ACHN (cell line): ENCODE measurements around the gene SCAF1.

ENCODE experiments used
- DNase-seq: peaks from one replicate; pipeline ENCODE4 v3.0.0-alpha.2; 2015
- in situ Hi-C: cut with HindIII; loops from 2 replicates; pipeline ENCODE4 v1.10.0; 2017; ENCODE audit warnings: low sequenced_read_pairs, low pct_ligation_motif_present, low pct_unique_long_range_greater_than_20kb

SCAF1 gene

GRCh38 chr19:49657493-49658138 is 15.6 kb downstream of the SCAF1 start:
- no peak for DNase-seq
- in situ Hi-C loops, result no loop called here

- in situ Hi-C loops, result no loop called here
- no peak for DNase-seq
These were observed 16.1 kb downstream of the SCAF1 start for GRCh38 chr19:49658139-49658517.

GRCh38 chr19:49658566-49659442 is 16.8 kb downstream of the SCAF1 start:
- no peak for DNase-seq
- in situ Hi-C loops, result no loop called here

GRCh38 chr19:49660338-49660961 is 18.4 kb downstream of the SCAF1 start:
- no peak for DNase-seq
- in situ Hi-C loops, result no loop called here

DNA sequence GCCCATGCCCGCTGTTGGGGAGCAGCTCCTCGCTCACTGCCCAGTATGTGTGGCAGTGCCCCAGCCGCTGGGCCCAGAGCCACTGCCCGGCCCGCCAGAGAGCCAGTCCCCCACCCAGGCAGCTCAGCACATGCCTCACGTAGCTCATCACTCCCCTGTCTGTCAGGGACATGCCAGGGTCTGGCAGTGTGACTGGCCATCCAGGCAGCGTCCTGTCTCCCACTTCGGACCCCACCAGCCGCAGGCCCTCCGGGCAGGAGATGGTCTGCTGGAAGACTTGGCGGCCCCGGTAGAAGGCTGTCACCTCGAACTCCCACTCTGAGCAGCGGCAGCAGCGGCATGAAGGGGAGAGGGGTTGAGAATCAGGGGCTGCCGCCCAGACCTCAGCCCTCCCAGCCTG is 20.0 kb downstream of the SCAF1 start:
- DNase-seq, result no peak
- in situ Hi-C loops, result no loop called here

DNA sequence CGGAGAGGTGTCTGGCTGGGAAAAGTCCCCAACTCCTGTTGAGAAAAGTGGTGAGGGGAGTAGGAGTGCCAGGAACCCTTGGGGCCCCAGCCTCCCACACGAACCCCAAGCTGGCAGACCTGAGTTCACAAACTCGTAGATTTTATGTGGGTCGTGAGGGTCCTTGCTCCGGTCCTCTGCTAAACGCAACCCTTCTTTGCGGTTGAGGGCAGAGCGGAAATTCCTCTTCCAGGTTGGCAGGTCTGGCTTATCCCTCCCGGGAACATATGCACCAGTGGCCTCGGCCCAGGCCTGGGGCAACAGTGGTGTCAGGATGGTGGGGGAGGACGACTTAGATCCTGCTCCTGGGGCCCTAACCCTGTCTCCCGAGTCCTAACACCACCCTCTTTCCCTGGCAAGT is 21.2 kb downstream of the SCAF1 start:
- in situ Hi-C loops, result no loop called here
- DNase-seq, result no peak

DNA sequence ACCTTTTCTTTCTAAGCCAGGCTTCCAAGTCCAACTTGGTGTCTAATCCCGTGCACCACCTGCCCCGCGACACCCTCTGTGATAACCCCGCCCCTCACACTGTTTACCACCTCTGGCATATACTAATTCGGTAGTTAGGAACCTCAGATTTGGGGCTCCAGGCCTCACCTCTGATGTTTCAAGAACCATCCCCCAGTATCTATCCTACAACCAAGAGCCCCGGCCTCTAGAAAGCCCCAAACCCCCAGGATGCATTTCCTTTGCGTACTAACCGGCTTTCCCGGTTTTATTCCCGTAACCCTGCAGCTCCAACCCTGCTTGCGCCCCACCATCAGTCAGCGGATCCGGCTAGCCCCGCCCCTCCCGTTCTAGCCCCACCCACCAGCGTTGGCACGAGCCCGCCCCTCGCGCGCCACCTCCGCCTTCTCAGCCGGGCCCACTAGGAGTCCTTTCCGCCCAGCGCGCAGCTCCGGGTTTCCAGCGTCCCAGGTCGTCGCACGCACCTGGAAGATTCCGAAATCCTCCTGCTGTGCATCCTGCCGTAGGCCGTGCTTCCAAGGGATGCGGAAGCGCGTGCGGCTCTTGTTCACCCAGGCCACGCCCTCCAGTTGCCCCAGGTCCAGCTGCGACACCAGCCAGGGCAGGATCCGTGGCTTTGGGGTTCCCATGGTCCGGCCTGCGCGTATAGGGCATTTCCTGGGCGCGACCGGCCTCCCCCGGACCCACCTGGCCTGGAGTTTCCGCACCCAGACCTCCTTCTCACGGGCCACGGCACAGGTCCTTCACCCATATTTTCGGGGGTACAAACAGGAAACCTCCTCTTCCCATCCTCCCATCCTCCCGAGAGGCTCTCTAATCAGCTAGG is 22.4 kb downstream of the SCAF1 start:
- peak; percentile 77 for DNase-seq
- in situ Hi-C loops, result no loop called here

DNA sequence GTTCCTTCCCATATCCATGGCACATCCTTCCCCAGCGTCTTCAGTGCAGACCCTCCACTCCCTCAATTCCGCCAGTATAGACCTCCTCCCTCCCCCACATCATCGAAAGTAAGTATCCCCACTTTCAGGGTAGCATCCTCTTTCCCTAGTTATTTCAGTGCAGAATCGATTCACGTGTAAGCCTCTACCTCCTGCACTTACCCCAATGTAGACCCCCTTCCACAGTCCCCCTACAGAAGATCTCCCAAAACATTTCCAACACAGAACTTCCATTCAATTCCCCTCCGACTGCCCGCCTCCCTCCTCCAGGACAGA is 23.0 kb downstream of the SCAF1 start:
- no peak for DNase-seq
- in situ Hi-C loops, result no loop called here

GRCh38 chr19:49665351-49666119 is 23.5 kb downstream of the SCAF1 start, which contains the start of the genes BCL2L12 and IRF3:
BCL2L12 (plus strand) TSS chr19:49665933; CDS start chr19:49666693, 760 bp downstream.
IRF3 (minus strand) TSS chr19:49665857; CDS start chr19:49664838, 1,019 bp downstream.
- in situ Hi-C loops, result no loop called here
- peak; percentile 95 for DNase-seq

DNA sequence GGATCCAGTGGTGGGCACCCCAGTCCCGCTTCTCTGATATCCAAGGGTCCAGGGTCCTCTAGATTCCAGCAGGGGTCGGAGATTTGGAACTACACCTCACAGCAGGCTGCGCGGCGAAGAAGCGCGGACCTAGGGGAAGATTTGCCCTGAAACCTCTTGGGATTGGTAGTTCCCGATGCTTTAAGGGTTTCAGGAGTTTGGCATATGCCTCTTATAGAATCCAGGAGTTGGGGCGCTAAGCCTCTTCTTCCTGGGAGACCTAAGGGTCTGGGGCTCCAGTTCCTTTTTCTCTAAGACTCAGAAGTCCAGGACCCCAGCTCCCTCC is 24.1 kb downstream of the SCAF1 start:
- no peak for DNase-seq
- in situ Hi-C loops, result no loop called here

GRCh38 chr19:49667473-49667872 is 25.5 kb downstream of the SCAF1 start:
- in situ Hi-C loops, result no loop called here
- DNase-seq, result no peak

- DNase-seq, result no peak
- in situ Hi-C loops, result no loop called here
These were observed 27.5 kb downstream of the SCAF1 start for GRCh38 chr19:49669516-49669915.

GRCh38 chr19:49672131-49672919 is 30.3 kb downstream of the SCAF1 start:
- peak; percentile 64 for DNase-seq
- in situ Hi-C loops, result no loop called here

- peak; percentile 91 for DNase-seq
- in situ Hi-C loops, result no loop called here
These were observed 34.3 kb downstream of the SCAF1 start for GRCh38 chr19:49676136-49676783.

DNA sequence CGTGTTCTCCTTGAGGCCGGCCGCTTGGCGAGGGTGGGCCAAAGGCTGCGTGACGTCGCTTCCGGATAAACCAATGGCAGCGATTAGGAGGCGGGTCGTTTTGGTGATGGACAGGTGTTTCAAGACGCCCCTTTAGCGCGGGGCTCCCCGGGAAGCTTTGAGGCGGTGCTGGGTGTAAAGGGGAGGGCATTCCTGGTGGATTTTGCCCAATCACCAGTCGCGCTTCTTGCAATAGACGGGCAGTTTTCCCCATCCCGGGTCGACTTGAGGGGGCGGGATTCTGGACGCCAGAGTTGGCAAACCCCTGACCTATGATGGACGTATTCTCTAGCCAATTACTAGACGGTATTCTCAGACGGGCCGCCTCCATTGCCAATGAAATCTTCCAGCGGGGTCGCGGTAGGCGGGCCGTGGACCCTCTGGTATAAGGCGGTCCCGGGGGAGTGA is 34.8 kb downstream of the SCAF1 start:
- in situ Hi-C loops, result no loop called here
- DNase-seq, result peak; percentile 98

GRCh38 chr19:49677231-49677900 is 35.4 kb downstream of the SCAF1 start, which contains the start of gene PRMT1:
PRMT1 (plus strand) TSS chr19:49677271; CDS start chr19:49677281, 10 bp downstream.
- peak; percentile 44 for DNase-seq
- in situ Hi-C loops, result no loop called here
